Measurements from ENCODE around the gene RELT.

Gene RELT

DNA sequence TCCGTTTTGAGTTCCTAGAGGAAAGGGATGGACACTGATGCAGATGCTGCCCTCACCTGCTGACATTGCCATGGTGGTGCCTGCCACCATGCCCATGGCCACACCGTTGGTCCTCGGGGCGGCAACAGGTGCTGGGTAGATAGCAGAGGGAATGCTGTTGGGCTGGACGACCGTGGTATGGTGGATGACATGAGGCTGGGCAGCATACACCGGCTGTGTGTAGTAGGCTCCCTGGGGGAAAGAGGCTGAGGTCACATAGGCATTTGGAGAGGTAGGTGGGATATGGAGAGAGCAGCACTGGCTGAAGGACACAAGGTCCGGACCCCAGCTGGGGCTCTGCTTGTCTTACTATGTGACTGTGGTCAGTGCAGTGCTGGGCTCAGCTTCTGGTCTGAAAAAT, 33.2 kb downstream of the RELT start:
- no peak for DNase-seq (ENCODE audit: low read depth)
- TF ChIP-seq, protein P1, sequence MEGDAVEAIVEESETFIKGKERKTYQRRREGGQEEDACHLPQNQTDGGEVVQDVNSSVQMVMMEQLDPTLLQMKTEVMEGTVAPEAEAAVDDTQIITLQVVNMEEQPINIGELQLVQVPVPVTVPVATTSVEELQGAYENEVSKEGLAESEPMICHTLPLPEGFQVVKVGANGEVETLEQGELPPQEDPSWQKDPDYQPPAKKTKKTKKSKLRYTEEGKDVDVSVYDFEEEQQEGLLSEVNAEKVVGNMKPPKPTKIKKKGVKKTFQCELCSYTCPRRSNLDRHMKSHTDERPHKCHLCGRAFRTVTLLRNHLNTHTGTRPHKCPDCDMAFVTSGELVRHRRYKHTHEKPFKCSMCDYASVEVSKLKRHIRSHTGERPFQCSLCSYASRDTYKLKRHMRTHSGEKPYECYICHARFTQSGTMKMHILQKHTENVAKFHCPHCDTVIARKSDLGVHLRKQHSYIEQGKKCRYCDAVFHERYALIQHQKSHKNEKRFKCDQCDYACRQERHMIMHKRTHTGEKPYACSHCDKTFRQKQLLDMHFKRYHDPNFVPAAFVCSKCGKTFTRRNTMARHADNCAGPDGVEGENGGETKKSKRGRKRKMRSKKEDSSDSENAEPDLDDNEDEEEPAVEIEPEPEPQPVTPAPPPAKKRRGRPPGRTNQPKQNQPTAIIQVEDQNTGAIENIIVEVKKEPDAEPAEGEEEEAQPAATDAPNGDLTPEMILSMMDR (IDR thresholded peaks at IDR 0.05; ENCODE audit: control insufficient read depth, extremely low read depth, insufficient read depth) = no peak
- no peak overlapping the region for H3K4me3 ChIP-seq (ENCODE audit: low read depth, low read length)

DNA sequence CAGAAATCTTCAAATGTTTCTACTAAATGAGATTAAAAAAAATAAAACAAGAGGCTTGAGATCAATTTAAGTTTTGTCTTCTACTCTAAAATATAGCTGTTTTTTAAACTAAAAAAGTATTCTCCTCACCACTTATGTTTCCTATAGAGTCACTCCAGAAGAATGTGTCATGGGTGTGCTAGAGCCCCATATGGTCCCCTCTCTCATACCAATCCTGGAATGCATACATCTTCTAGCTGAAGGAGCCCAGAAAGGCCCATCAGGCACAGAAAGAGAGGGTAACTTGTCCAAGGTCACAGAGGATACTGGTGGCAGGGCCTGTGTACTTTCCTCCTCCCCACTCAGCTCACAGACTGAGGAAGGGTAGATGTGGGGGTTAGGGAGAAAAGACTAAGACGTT, 34.4 kb downstream of the RELT start:
- DNase-seq (ENCODE audit: low read depth) = no peak
- H3K4me3 ChIP-seq (ENCODE audit: low read depth, low read length) = no peak overlapping the region
- TF ChIP-seq, protein P1 (IDR thresholded peaks at IDR 0.05; ENCODE audit: control insufficient read depth, extremely low read depth, insufficient read depth) = no peak

DNA sequence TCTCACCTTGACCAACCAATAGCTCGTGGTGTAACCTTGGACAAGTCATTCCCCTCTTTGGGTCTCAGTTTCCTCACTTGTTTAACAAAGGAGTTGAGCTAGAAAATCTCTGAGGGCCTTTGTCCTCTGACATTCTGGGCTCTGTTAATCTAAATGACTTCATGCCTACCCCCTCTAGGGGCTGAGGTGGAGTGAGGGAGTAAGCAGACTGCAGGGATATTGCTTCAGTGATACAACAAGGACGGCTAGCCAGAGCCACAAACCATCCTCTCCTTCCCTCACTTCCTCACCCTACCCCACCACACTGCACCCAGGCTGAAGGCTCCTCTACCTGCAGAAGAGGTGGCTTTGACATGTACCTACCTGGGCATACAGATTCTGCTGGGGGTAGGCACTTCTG, 34.8 kb downstream of the RELT start:
- TF ChIP-seq, protein P1 (IDR thresholded peaks at IDR 0.05; ENCODE audit: control insufficient read depth, extremely low read depth, insufficient read depth) = no peak

DNA sequence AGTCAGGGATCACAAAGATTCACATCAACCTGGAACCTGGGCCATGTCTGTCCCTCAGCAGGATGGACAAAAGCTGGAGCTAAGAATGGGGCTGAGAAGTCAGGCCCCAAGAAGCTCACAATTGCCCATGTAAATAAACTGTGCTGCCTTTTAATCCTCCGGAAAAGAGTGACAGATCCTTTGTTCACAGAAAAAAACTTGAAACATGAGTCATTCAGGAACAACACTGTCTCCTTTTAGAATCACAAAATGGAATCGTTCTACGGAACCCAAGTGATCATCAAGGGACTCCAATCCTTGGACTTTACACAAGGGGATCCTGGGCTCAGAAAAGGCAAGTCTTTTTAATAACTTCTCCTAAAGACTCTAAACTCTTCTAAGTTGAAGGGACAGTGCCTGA, 36.1 kb downstream of the RELT start:
- no peak overlapping the region for H3K4me3 ChIP-seq (ENCODE audit: low read depth, low read length)
- DNase-seq (ENCODE audit: low read depth) = no peak
- TF ChIP-seq, protein P1 (IDR thresholded peaks at IDR 0.05; ENCODE audit: control insufficient read depth, extremely low read depth, insufficient read depth) = no peak

More for the DNA sequence above, 34.8 kb downstream of the RELT start:
- no peak for DNase-seq (ENCODE audit: low read depth)
- H3K4me3 ChIP-seq (ENCODE audit: low read depth, low read length) = no peak overlapping the region

DNA sequence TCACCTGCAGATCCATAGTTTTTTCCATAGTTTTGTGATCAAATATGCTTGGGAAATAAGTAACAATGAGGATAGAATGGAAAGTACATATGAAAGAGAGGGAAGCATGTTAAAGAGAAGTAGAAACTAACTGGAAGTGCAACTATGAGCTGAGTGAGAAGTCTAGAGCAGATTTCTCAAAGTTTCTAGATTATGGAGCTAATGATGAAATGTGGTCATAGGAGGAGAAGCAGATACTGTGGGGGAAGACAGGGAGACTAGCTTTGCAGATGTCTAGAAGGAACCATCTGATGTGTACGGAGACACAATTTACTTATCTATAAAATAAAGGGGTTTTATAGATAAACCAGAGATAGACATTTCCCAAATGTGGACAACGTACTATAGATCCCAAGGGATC, 37.1 kb downstream of the RELT start:
- no peak for DNase-seq (ENCODE audit: low read depth)
- H3K4me3 ChIP-seq (ENCODE audit: low read depth, low read length) = no peak overlapping the region
- TF ChIP-seq, protein P1 (IDR thresholded peaks at IDR 0.05; ENCODE audit: control insufficient read depth, extremely low read depth, insufficient read depth) = no peak

DNA sequence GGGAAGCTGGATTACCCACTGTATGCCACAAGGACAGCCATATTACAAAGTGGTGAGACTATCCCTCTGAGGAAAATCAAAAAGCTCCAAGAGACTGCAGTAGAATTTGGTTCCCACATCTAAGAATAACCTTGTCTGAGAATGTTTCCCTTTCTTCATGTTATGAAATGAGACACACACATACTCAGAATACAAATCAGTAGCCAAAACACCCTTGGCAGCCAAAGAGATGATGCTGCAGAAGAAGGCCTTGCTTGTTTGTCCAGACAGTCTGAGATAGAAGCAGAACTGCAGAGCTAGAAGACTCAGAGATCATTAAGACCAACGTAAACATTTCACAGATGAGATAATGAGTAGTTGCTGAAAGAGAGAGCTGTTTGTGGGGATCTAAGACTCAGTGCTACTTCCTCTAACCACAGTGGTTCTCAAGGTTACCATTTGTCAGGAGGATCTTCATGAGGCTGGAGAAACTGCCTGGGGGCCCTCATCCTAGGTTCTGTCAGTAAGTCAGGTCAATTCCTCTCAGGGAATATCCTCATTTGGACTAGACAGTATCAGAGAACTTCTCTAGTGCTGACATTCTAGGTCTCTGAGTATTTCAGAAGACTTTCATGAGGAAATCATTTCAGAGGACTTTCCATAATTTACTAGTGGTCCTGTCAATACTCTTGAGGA, 38.9 kb downstream of the RELT start:
- TF ChIP-seq, protein P1 (IDR thresholded peaks at IDR 0.05; ENCODE audit: control insufficient read depth, extremely low read depth, insufficient read depth) = no peak
- no peak overlapping the region for H3K4me3 ChIP-seq (ENCODE audit: low read depth, low read length)
- no peak for DNase-seq (ENCODE audit: low read depth)
